SU-DHL-6 (cell line): ENCODE results near the gene TCTN2.

Experiments
- CTCF ChIP-seq: fragments of 200-600 bp; sonication (generic); IDR thresholded peaks from one replicate; pipeline ENCODE4 v1.5.1; 2017; ENCODE audit warnings: antibody characterized with exemption, mild to moderate bottlenecking, low read length, moderate library complexity; ENCODE audit not compliant: insufficient read depth, poor library complexity, severe bottlenecking
- EZH2phosphoT487 ChIP-seq: fragments of 200-600 bp; sonication (generic), shearing (Covaris generic); conservative IDR thresholded peaks from 2 replicates; pipeline ENCODE4 v1.6.1; 2018; ENCODE audit warnings: mild to moderate bottlenecking, antibody characterized with exemption, low read length, moderate library complexity, mixed read lengths

GRCh38 chr12:123743002-123743401, 72.1 kb downstream of the TCTN2 start:
- TF ChIP-seq CTCF, result no peak
- TF ChIP-seq EZH2phosphoT487, result no peak
